GM23338 (cell line): ENCODE measurements around the gene BAK1.

Source experiments
- CREB1 ChIP-seq: fragments of 250-450 bp; sonication (Bioruptor Pico); IDR thresholded peaks from 2 replicates; pipeline ENCODE4 v1.5.0; 2020; ENCODE audit warnings: low read depth, mild to moderate bottlenecking, moderate library complexity
- EZH2phosphoT487 ChIP-seq: fragments of 200-600 bp; sonication (generic); IDR thresholded peaks from one replicate; pipeline ENCODE4 v1.8.1; 2018; ENCODE audit warnings: antibody characterized with exemption; ENCODE audit not compliant: unreplicated experiment
- JUNB ChIP-seq: IDR thresholded peaks from one replicate; pipeline ENCODE4 v1.6.1; 2016; ENCODE audit warnings: antibody characterized with exemption; ENCODE audit not compliant: unreplicated experiment
- POLR2AphosphoS5 ChIP-seq: IDR thresholded peaks from 2 replicates; pipeline ENCODE4 v1.6.1; 2016; ENCODE audit warnings: antibody characterized with exemption, low read depth
- TF ChIP-seq, protein P1 (sequence below), 2 experiments: fragments of 200-600 bp in 1 of 2; sonication (generic) in 1 of 2; conservative IDR thresholded peaks; 2 replicates each; pipeline versions ENCODE4 v1.5.1 to v1.6.1; 2016 to 2017; ENCODE audit warnings: antibody characterized with exemption in 2 of 2, low read depth in 2 of 2, mild to moderate bottlenecking in 2 of 2, moderate library complexity in 1 of 2

DNA sequence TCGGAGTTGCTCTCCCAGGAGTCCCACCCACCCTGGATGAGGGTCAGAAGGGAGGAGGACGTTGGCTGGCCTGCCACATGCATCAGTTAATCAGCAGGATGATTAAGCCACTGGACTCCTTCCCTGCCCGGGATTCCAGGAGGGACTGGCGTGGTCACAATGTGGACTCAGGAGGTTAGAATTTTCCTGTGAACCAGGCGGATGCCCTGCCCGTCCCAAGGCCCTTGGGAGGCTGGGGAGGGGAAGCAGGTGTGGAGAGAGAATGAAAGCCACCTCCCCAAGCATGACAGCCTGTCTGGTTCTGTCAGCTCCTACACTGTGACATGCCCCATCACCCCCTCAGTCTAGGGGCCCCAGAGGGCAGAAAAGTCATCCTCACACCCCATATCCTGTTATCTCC is 29.5 kb upstream of the BAK1 start:
- TF ChIP-seq JUNB: no peak
- TF ChIP-seq, protein P1, sequence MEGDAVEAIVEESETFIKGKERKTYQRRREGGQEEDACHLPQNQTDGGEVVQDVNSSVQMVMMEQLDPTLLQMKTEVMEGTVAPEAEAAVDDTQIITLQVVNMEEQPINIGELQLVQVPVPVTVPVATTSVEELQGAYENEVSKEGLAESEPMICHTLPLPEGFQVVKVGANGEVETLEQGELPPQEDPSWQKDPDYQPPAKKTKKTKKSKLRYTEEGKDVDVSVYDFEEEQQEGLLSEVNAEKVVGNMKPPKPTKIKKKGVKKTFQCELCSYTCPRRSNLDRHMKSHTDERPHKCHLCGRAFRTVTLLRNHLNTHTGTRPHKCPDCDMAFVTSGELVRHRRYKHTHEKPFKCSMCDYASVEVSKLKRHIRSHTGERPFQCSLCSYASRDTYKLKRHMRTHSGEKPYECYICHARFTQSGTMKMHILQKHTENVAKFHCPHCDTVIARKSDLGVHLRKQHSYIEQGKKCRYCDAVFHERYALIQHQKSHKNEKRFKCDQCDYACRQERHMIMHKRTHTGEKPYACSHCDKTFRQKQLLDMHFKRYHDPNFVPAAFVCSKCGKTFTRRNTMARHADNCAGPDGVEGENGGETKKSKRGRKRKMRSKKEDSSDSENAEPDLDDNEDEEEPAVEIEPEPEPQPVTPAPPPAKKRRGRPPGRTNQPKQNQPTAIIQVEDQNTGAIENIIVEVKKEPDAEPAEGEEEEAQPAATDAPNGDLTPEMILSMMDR (conservative IDR thresholded peaks at IDR 0.05; ENCODE audit: low read depth in 2 of 2): no peak
- no peak for TF ChIP-seq POLR2AphosphoS5
- TF ChIP-seq CREB1: no peak
- no peak for TF ChIP-seq EZH2phosphoT487
